ENCODE measurements around the gene PRICKLE4.

DNA sequence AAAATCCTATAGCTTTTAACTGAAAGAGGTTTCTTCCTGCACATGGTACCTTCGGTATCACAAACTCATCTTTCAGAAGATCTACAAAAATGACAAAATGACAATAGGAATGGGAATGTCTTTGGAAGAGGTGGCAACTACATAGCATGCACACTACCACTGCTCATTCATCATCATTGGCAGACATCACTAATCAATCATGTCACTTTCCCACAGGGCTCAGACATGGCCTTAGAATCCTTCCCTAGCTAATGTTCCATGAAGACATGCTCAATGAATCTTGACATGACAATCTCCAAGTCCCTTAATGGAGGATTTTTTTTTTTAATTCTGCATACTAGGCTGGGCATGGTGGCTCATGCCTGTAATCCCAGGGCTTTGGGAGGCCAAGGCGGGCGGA lies 30.2 kb upstream of the PRICKLE4 start:
- TF ChIP-seq, protein P1, sequence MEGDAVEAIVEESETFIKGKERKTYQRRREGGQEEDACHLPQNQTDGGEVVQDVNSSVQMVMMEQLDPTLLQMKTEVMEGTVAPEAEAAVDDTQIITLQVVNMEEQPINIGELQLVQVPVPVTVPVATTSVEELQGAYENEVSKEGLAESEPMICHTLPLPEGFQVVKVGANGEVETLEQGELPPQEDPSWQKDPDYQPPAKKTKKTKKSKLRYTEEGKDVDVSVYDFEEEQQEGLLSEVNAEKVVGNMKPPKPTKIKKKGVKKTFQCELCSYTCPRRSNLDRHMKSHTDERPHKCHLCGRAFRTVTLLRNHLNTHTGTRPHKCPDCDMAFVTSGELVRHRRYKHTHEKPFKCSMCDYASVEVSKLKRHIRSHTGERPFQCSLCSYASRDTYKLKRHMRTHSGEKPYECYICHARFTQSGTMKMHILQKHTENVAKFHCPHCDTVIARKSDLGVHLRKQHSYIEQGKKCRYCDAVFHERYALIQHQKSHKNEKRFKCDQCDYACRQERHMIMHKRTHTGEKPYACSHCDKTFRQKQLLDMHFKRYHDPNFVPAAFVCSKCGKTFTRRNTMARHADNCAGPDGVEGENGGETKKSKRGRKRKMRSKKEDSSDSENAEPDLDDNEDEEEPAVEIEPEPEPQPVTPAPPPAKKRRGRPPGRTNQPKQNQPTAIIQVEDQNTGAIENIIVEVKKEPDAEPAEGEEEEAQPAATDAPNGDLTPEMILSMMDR (IDR thresholded peaks at IDR 0.05; ENCODE audit: control extremely low read depth in 1 of 3, insufficient read depth in 1 of 3, low read depth in 1 of 3, low read length in 3 of 3): no peak
- TF ChIP-seq, protein P2, sequence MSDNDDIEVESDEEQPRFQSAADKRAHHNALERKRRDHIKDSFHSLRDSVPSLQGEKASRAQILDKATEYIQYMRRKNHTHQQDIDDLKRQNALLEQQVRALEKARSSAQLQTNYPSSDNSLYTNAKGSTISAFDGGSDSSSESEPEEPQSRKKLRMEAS (IDR thresholded peaks at IDR 0.05): no peak
- no peak for TF ChIP-seq ZNF274 (IDR thresholded peaks at IDR 0.05; ENCODE audit: borderline replicate concordance, extremely low read depth, low read length)
- TF ChIP-seq RBBP5 (IDR thresholded peaks at IDR 0.05; ENCODE audit: borderline replicate concordance, low read depth, low read length): no peak
- TF ChIP-seq SUZ12 (IDR thresholded peaks at IDR 0.05; ENCODE audit: low read length): no peak
- no peak for TF ChIP-seq EZH2 (IDR thresholded peaks at IDR 0.05; ENCODE audit: low read depth, low read length, severe bottlenecking)
- no peak for TF ChIP-seq CBX8 (IDR thresholded peaks at IDR 0.05; ENCODE audit: borderline replicate concordance, low read depth, low read length)
- TF ChIP-seq RAD21 (IDR thresholded peaks at IDR 0.05 in 1 of 2, conservative IDR thresholded peaks at IDR 0.05 in 1 of 2; ENCODE audit: low read depth in 2 of 2, low read length in 2 of 2): no peak
- TF ChIP-seq POLR2AphosphoS5 (IDR thresholded peaks at IDR 0.05; ENCODE audit: low read depth, low read length): no peak
- TF ChIP-seq YY1 (IDR thresholded peaks at IDR 0.05; ENCODE audit: low read depth, low read length): no peak
- TF ChIP-seq EP300 (IDR thresholded peaks at IDR 0.05; ENCODE audit: borderline replicate concordance in 1 of 2, low read depth in 2 of 2, low read length in 2 of 2): no peak
